Measurements from ENCODE around the gene MRGPRG.

DNA sequence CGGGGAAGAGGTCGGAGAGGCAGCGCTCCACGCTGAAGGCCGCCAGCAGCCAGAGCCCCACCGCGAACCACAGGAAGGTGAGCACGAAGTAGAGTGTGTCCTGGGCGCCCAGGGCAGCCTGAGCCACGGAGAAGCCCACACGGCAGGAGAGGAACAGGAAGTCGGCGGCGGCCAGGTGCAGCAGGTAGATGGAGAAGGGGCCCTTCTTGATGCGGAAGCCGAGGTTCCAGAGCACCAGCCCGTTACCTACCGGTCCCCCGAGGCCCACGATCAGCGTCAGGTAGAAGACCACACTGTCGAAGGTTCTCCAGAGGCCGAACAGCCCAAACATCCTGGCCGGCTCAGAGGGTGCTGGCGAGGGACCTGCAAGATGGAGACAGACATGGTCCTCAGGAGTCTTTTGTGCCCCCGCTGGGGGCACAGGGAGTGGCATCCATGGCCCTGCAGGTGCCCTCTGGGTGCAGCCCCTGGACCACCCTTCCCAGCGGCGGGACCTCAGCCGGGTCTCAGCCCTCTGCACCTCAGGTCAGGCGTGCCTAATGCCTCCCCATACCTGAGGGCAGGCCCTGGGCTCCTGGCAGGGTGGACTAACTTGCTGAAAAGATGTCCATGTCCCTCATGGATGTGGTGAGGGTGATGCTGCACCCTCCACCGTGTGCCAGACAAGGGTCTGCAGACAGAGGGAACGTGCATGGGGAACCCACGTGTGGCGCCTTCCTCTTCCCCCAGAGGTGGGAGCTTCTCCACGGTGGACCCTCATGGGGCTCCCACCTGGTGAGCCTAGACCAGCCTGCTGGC, at the start of gene MRGPRG:
- TF ChIP-seq U2AF2 (optimal IDR thresholded peaks at IDR 0.05; ENCODE audit: low read depth, low read length) (no peak), RBBP5 (IDR thresholded peaks at IDR 0.05; ENCODE audit: borderline replicate concordance, insufficient read depth, low read length, poor library complexity, severe bottlenecking) (no peak), TGIF2 (CRISPR knock-in tag; IDR thresholded peaks at IDR 0.05) (no peak), FOSL1 (tag; conservative IDR thresholded peaks at IDR 0.05) (no peak), ZNF316 (IDR thresholded peaks at IDR 0.05) (no peak), TBP (optimal IDR thresholded peaks at IDR 0.05; ENCODE audit: low read depth, low read length) (no peak)
- TF ChIP-seq, protein P1, sequence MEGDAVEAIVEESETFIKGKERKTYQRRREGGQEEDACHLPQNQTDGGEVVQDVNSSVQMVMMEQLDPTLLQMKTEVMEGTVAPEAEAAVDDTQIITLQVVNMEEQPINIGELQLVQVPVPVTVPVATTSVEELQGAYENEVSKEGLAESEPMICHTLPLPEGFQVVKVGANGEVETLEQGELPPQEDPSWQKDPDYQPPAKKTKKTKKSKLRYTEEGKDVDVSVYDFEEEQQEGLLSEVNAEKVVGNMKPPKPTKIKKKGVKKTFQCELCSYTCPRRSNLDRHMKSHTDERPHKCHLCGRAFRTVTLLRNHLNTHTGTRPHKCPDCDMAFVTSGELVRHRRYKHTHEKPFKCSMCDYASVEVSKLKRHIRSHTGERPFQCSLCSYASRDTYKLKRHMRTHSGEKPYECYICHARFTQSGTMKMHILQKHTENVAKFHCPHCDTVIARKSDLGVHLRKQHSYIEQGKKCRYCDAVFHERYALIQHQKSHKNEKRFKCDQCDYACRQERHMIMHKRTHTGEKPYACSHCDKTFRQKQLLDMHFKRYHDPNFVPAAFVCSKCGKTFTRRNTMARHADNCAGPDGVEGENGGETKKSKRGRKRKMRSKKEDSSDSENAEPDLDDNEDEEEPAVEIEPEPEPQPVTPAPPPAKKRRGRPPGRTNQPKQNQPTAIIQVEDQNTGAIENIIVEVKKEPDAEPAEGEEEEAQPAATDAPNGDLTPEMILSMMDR (IDR thresholded peaks at IDR 0.05 in 2 of 3, conservative IDR thresholded peaks at IDR 0.05 in 1 of 3; ENCODE audit: insufficient read depth in 2 of 3, low read depth in 1 of 3, low read length in 3 of 3) = no peak
- TF ChIP-seq, protein P2, sequence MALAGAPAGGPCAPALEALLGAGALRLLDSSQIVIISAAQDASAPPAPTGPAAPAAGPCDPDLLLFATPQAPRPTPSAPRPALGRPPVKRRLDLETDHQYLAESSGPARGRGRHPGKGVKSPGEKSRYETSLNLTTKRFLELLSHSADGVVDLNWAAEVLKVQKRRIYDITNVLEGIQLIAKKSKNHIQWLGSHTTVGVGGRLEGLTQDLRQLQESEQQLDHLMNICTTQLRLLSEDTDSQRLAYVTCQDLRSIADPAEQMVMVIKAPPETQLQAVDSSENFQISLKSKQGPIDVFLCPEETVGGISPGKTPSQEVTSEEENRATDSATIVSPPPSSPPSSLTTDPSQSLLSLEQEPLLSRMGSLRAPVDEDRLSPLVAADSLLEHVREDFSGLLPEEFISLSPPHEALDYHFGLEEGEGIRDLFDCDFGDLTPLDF (CRISPR knock-in tag; IDR thresholded peaks at IDR 0.05) = no peak
- TF ChIP-seq, protein P3, sequence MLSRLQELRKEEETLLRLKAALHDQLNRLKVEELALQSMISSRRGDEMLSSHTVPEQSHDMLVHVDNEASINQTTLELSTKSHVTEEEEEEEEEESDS (CRISPR knock-in tag; IDR thresholded peaks at IDR 0.05) = no peak

All from K562 (cell line).